Stimulated activated CD8-positive, alpha-beta memory T cell treated with anti-CD3 and anti-CD28 coated beads, Interleukin-15, amount 100 ng/mL, for 1 hour (primary cell): ENCODE measurements around the gene APRT.
"Not testable (repeated sequence)": the region's sequence is repeated elsewhere in the genome, so short reads cannot be mapped to it uniquely, and the experiment has no call there.

Source experiments
- DNase-seq: peaks from one replicate; pipeline ENCODE4 v3.0.0-alpha.2; 2020; ENCODE audit warnings: low read depth

Gene APRT

GRCh38 chr16:88841521-88842307 is 30.0 kb upstream of the APRT start:
- DNase-seq = no peak

- no peak for DNase-seq
Observed at GRCh38 chr16:88840600-88841215, 29.0 kb upstream of the APRT start.

- no peak for DNase-seq
Observed at GRCh38 chr16:88839745-88840599, 28.2 kb upstream of the APRT start.

- DNase-seq = no peak
Observed at GRCh38 chr16:88839026-88839529, 27.4 kb upstream of the APRT start.

- no peak for DNase-seq
Observed at GRCh38 chr16:88838566-88838965, 26.8 kb upstream of the APRT start.

- DNase-seq = no peak
Observed at GRCh38 chr16:88837806-88838205, 26.1 kb upstream of the APRT start.

- DNase-seq = no peak
Observed at GRCh38 chr16:88836791-88837190, 25.1 kb upstream of the APRT start.

GRCh38 chr16:88835818-88836217 is 24.1 kb upstream of the APRT start:
- no peak for DNase-seq

GRCh38 chr16:88835383-88835782 is 23.7 kb upstream of the APRT start:
- no peak for DNase-seq

GRCh38 chr16:88834670-88835069 is 22.9 kb upstream of the APRT start:
- no peak for DNase-seq

- DNase-seq = no peak
Observed at GRCh38 chr16:88833086-88833485, 21.4 kb upstream of the APRT start.

- no peak for DNase-seq
Observed at GRCh38 chr16:88831838-88832237, 20.1 kb upstream of the APRT start.

- no peak for DNase-seq
Observed at GRCh38 chr16:88830783-88831182, 19.1 kb upstream of the APRT start.

- no peak for DNase-seq
Observed at GRCh38 chr16:88830258-88830657, 18.5 kb upstream of the APRT start.

GRCh38 chr16:88828711-88829110 is 17.0 kb upstream of the APRT start:
- no peak for DNase-seq

- DNase-seq = no peak
Observed at GRCh38 chr16:88827727-88828126, 16.0 kb upstream of the APRT start.

- no peak for DNase-seq
Observed at GRCh38 chr16:88826070-88826840, 14.5 kb upstream of the APRT start.

GRCh38 chr16:88825146-88825545 is 13.4 kb upstream of the APRT start:
- no peak for DNase-seq

GRCh38 chr16:88824256-88825077 is 12.7 kb upstream of the APRT start:
- DNase-seq = no peak

- not testable (repeated sequence) for DNase-seq
Observed at GRCh38 chr16:88823646-88824045, 11.9 kb upstream of the APRT start.
